Nephron (organoid): ENCODE measurements around the gene OPRL1.

Source experiments
- H3K27ac Mint-ChIP-seq, 3 experiments: 2 replicates each; pipeline ENCODE4 v1.8.0; 2020; ENCODE audit warnings: mixed read lengths in 3 of 3, mild to moderate bottlenecking in 2 of 3, moderate library complexity in 1 of 3
- H3K27me3 Mint-ChIP-seq: 2 replicates; pipeline ENCODE4 v1.8.0; 2021; ENCODE audit warnings: low read depth, mild to moderate bottlenecking, moderate library complexity, mixed read lengths
- H3K36me3 Mint-ChIP-seq: 2 replicates; pipeline ENCODE4 v1.8.0; 2020; ENCODE audit warnings: low read depth, mixed read lengths
- H3K4me1 Mint-ChIP-seq: 2 replicates; pipeline ENCODE4 v1.8.0; 2020; ENCODE audit warnings: mixed read lengths
- H3K4me3 Mint-ChIP-seq, 3 experiments: 2 replicates each; pipeline ENCODE4 v1.8.0; 2020; ENCODE audit warnings: mild to moderate bottlenecking in 3 of 3, mixed read lengths in 3 of 3, moderate library complexity in 2 of 3
- H3K9me3 Mint-ChIP-seq: 2 replicates; pipeline ENCODE4 v1.8.0; 2020; ENCODE audit warnings: mixed read lengths
- TF ChIP-seq, protein P1 (sequence below), 3 experiments: fragments of 200-600 bp; sonication (generic); IDR thresholded peaks; one replicate each; pipeline ENCODE4 v1.5.0; 2021; ENCODE audit warnings: antibody characterized with exemption in 3 of 3; ENCODE audit not compliant: unreplicated experiment in 3 of 3

Gene OPRL1

DNA sequence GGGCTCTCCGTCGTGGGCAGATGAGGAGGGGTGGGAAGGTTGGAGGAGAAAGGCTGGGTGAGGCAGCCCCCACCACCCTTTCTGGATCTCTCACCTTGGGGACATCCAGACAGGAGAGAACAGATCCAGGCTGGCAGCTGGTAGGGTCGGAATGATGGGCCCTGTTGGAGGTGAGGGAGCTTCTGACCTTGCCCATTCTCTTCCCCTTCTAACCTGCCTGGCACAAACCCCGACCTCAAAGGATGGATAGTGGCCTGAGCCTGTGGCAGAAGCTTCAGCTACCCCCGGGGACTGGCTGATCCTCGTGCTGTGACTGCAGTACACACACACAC, 33.5 kb downstream of the OPRL1 start:
- TF ChIP-seq, protein P1, sequence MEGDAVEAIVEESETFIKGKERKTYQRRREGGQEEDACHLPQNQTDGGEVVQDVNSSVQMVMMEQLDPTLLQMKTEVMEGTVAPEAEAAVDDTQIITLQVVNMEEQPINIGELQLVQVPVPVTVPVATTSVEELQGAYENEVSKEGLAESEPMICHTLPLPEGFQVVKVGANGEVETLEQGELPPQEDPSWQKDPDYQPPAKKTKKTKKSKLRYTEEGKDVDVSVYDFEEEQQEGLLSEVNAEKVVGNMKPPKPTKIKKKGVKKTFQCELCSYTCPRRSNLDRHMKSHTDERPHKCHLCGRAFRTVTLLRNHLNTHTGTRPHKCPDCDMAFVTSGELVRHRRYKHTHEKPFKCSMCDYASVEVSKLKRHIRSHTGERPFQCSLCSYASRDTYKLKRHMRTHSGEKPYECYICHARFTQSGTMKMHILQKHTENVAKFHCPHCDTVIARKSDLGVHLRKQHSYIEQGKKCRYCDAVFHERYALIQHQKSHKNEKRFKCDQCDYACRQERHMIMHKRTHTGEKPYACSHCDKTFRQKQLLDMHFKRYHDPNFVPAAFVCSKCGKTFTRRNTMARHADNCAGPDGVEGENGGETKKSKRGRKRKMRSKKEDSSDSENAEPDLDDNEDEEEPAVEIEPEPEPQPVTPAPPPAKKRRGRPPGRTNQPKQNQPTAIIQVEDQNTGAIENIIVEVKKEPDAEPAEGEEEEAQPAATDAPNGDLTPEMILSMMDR (IDR thresholded peaks at IDR 0.05; ENCODE audit: unreplicated experiment in 3 of 3): no peak
- H3K4me1 Mint-ChIP-seq: peaks cover 5% of the 10 kb centered on the region

DNA sequence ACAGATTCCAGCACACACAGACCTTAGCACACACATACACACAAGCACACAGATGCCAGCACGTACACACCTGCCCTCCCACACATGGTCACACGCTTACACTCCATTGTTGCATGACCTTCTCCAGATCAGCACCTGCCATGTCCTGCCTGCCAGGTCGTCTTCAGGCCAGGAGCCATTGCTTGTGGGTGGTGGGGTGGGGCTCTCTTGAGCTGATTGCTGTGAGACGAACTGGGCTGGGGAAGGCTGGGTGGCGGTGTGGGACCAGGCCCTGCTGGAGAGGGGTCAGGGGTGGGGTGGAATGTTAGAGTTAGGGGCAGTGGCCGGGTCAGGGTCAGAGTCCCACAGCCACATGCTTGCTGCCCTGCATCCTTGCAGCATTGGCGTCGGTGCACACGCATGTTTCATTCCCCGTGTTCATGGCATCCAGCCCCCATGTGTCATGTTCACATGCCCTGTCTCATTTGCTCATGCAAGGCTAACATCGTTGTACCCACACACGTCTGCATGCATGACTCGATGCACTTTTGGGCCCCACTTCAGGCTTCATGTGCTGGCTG, 34.0 kb downstream of the OPRL1 start:
- Mint-ChIP-seq H3K27me3 (peaks cover 17% of the 10 kb centered on the region), H3K27ac (no peak overlapping the region), H3K4me3 (no peak overlapping the region), H3K36me3 (no peaks in the 10 kb centered on the region), H3K4me1 (peaks cover 5% of the 10 kb centered on the region), H3K9me3 (no peaks in the 10 kb centered on the region)
- TF ChIP-seq, protein P1 (IDR thresholded peaks at IDR 0.05; ENCODE audit: unreplicated experiment in 3 of 3): no peak

More for the DNA sequence above, 33.5 kb downstream of the OPRL1 start:
- Mint-ChIP-seq H3K9me3 (no peaks in the 10 kb centered on the region), H3K36me3 (no peaks in the 10 kb centered on the region), H3K27me3 (peaks cover 17% of the 10 kb centered on the region), H3K27ac (no peak overlapping the region), H3K4me3 (no peak overlapping the region)

DNA sequence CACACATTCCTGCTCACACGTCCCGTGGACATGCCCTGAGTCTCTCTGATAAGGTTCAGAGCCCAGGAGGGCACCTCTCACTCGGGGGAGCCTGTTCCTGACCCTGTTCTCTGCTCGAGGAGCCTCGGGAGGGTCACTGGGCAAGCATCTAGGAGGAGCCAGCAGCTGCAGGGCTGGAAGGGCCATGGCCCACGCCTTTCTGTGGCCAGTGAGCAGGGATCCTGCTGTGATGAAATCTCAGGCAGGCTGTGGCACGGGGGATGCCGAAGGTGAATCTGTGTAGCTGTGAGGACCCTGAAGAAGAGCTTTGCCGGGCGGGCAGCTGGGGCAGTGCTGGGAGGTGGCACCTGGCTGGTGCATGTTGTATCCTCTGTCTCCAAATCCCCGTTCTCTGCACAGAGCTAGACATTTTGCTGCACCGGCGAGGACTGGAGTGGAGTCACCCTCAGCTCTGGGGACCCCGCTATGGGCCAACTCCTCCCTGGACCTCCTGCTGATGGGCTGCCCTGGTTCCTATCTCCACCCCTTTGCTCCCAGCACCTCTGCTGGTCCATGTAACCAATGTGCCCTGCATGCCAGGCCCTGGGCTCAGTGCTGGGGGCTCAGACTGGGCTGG, 34.6 kb downstream of the OPRL1 start:
- TF ChIP-seq, protein P1 (IDR thresholded peaks at IDR 0.05; ENCODE audit: unreplicated experiment in 3 of 3): no peak
- no peak overlapping the region for H3K27ac Mint-ChIP-seq
- H3K27me3 Mint-ChIP-seq: peaks cover 20% of the 10 kb centered on the region
- H3K4me1 Mint-ChIP-seq: peaks cover 5% of the 10 kb centered on the region
- no peaks in the 10 kb centered on the region for H3K9me3 Mint-ChIP-seq
- no peak overlapping the region for H3K4me3 Mint-ChIP-seq
- no peaks in the 10 kb centered on the region for H3K36me3 Mint-ChIP-seq

- Mint-ChIP-seq H3K9me3 (no peaks in the 10 kb centered on the region), H3K27me3 (peaks cover 20% of the 10 kb centered on the region), H3K36me3 (no peaks in the 10 kb centered on the region), H3K4me1 (peaks cover 4% of the 10 kb centered on the region), H3K27ac (no peak overlapping the region), H3K4me3 (no peak overlapping the region)
- TF ChIP-seq, protein P1 (IDR thresholded peaks at IDR 0.05; ENCODE audit: unreplicated experiment in 3 of 3): no peak
Observed at GRCh38 chr20:64115171-64115911, 35.5 kb downstream of the OPRL1 start.

DNA sequence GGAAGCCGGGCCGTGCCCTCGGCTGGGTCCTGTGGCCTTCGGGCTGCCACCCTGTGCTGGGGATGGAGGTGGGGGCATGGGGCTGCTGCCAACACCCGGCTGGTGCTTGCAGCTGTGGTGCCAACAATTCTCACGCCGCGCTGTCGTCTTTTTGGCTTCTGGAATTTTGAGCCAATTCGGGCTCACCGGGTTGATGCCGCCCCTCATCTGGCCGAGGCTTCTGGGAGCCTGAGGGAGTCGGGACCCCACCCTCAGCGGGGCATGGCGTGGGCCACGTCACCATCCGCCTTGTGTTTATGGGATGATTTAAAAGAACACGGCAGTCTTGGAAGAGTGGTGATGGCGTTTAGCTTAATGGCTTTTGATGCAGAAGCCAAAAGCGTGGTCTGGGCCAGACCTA, 36.1 kb downstream of the OPRL1 start:
- peaks cover 20% of the 10 kb centered on the region for H3K27me3 Mint-ChIP-seq
- no peaks in the 10 kb centered on the region for H3K36me3 Mint-ChIP-seq
- no peak overlapping the region for H3K4me3 Mint-ChIP-seq
- TF ChIP-seq, protein P1 (IDR thresholded peaks at IDR 0.05; ENCODE audit: unreplicated experiment in 3 of 3): no peak
- peaks cover 6% of the 10 kb centered on the region for H3K4me1 Mint-ChIP-seq
- H3K27ac Mint-ChIP-seq: no peak overlapping the region
- no peaks in the 10 kb centered on the region for H3K9me3 Mint-ChIP-seq
